HG03354 (cell line): ENCODE results near the gene SLC8A1.
A peak's percentile ranks its signal among the peaks of the same experiment; 100 is the strongest.

Experiments
- ATAC-seq: cut with Tn5 transposase; IDR thresholded peaks from one replicate; pipeline ENCODE4 v1.9.1; 2021; ENCODE audit warnings: mild to moderate bottlenecking; ENCODE audit not compliant: unreplicated experiment, poor library complexity, severe bottlenecking

The SLC8A1 gene

DNA sequence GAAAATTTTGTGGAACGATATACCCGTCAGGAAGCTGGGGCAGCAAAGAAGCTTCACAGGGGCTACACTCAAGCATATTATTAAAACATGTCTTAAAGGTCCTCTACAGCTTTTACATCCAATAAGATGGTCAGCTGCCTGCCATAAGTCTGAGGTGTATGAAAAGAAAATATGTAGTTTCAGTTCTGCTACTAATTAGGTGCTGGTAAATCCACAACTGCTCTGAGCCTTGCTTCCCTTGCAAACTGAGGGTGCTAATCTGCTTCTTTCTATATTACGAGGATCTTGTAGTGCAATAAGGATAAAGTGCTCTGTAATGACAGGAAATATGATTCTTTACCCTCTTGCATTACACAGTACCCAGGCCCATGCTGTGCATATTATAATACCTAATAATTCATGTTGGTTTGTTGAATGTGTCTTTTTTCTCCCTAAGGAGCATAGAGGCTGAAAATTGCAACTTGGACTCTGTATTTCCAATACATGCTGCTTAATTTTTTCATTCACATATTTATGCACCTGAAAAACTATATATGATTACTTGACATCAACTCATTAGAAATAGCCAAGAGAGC is 14.5 kb upstream of the SLC8A1 start:
- ATAC-seq: no peak

DNA sequence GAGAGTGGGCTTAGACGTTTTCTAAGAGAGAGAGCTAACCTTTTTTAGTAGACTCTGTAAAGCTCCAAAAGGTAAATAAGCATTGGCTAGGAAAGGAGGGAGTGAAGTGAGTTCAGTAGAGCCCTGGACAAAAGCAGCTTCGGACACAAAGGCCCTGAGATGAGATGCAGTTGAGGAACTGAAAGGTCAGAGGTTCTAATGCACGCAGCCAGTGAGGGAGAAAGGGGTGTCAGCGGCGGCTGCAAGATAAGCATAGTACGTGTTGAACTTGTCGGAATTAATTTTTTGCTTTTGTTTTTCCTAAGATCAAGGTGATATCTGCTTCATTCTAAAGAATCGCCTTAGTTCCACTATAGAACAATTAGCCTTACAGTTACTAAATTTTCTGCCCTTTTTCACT is 11.2 kb upstream of the SLC8A1 start:
- no peak for ATAC-seq

DNA sequence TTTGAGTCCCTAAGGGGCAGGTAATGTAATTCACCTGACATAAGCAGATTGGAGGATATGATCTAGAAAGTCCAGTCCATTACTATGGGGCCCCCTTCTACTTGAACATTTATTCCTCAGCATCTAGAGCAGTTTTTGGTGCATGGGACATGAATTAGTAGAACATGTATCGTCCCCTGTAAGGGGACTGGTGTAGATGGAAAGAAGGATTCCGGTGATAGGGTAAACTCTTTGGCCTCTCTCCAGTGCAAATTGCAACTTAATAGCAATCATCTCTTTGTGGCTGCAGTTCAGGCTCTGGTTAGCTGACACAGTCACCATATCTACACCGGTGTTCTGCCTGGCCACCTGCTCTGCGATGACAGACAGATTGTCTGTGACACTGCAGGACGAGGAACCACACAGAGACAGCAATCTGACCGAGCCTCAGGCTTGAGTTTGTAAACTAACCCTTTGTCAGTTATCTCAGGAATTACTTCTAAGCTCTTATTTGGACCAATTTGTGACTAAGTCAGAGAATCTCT is 6.4 kb upstream of the SLC8A1 start:
- no peak for ATAC-seq

DNA sequence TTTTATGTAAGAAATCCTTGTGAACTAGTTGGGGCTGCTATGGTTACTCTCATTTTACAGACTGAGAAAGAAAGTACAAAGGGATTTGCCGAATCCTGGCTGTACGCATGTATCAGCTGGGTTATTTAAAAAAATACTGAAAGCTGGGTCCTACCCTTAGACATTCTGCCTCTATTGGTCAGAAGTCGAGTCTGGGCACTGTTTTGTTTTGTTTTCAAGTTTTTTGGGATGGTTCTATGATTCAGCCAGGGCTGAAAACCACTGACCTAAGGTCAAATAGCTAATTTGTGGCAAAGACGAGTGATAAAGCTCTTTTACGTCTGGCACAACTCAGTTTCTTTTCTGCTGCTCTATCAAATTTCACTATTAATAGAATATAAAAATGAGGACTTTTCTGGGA is 5.9 kb upstream of the SLC8A1 start:
- ATAC-seq: no peak

DNA sequence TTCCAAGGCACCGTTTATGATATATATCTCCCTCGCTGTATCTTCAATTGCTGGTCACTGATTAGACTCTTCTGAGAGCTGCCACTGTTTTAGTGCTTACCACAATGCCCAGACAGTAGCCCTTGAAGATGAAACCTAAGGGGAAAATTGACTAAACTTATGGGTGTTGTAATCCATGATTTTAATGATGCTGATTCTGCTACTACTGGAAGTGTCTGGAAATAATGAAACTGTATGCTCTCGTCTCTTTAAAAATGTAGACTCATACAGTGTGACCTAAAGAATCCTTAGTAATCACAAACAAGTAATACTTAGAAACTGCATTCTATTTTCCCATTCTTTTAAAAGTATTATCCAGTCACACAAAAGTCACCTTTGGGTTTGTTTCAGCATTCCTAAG is 5.5 kb upstream of the SLC8A1 start:
- no peak for ATAC-seq

DNA sequence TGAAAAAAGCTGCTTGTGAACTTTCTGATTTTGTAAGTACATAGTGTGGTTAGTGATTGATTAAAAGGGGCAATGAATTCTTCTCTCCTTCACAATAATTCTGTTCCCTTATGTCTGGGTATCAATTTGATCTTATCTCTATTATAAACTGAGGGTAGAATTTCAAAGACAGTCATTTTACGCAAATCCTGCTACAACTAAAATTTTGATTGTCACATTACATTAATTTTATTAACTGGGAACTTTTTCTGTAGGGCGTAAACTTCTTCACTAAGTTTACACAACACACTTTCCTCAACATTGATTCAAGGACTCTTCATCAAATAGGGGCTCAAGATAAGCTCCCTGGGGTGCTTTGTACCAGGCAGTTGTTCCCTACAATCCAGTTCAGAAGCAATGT is 5.0 kb upstream of the SLC8A1 start:
- ATAC-seq: no peak

DNA sequence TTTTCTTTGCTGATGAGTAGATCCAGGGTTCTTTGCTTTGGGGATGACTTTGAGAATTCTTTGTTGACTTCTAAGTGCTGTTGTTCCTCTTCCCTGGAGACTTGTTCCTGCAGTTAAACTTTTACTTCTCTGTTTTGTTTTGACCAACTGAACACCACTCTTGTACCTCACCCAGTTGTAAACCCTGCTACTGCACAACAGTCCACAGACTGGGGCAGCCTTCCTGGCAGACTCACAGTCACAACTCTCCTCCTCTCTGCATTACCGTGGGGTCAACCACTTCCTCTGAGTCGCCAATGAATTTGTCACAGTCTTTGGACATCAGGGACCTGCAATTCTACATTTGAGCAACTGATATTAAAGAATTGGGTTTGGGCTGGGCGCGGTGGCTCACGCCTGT is 3.8 kb upstream of the SLC8A1 start:
- no peak for ATAC-seq

DNA sequence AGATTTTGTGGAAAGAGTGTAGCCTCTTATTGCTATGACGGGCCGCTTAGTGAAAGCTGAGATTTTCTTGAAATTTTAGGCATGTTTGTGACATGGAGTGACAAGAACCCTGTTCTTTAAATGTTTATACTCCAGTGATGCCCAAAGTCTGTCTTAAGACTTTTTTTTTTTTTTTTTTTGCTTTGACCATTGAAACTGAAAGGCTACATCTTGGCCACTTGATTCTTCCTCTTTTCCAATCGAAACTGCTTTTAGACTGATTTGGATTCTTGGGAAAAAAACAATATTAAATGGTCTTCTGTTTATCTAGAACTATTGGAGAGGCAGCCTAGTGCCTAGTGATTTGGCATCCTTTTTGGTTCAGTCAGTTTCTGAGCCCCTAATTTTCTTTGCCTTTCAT is 2.4 kb upstream of the SLC8A1 start:
- ATAC-seq: no peak

DNA sequence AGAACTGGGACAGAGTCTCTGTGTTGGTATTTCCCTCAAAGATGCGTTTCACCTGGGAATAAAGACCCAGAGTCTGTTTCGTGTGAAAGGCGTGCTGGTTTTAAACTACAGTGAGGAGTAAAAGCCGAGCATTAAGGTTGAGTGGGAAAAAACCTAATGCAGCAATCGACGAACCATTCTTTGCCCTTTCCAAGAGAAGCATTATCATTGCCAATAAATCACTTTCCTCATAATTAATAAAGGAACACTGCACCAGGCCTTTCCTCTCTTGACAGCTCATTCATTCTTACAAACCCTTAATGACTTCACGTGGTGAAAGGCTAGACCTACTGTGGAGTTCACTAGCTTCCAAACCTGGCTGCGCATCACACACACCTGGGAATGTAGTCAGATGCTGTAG is 896 bp upstream of the SLC8A1 start:
- ATAC-seq: no peak

DNA sequence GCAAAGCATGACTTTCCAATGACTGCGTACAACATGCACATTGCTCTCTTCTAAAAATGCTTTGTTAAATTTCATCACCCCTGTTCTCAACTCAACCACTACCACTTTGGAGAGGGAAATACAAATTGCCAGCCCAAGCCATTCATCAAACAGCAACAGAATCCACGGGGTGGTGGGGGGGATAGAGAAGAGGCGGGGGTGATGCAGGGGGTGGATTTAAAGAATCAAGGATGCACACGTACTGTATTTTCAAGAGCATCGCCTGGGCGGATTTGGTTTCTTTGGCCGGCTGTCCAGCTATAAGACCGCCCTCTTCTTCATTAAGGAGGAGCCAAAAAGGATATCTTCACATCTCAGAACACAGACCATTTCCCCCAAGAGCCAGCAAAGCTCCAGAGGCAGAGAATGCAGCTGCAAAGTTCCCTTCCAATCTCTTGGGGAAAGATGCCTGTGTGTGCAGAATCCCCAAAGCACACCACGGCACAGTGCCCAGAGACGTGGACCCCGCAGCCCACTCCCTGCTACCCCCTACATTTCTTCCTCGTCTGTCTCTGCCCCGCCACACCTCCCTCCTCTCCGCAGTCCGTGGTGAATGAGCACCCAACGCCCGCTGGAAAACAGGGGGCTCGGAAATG is 977 bp downstream of the SLC8A1 start:
- ATAC-seq: no peak

DNA sequence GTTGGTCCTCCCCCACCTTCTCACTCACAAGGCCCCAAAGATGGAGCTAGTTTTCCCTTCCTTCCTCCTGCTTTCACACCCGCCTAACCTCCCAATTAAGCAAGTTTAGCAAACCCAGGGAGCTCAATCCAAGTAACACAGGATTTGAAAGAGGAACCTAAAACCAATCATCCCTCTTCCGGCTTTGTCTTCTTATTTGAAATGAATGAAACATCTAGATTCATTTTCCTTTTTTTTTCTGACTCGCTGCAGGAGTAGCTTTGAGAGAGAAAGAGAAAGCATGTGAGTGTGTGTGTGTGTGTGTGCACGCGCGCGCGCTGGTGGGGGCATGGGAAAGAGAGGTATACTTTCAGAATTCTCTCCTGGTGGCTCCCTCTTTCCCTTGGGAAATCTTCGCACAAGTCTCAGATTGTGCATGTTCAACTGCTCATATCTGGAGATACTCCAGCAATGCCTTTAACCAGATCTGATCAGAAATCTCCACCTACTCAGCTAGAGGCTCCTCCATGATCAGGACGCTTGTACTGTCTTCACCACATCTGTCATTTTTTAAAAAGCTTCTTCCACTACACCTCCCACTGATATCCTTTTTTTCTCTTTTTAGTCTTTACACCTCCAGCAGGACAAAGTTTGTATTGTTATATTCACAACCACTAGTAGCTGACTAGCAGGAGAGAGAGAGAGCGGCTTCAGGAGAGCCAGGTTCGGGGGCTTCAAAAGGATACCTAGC is 1.7 kb downstream of the SLC8A1 start:
- ATAC-seq: no peak

DNA sequence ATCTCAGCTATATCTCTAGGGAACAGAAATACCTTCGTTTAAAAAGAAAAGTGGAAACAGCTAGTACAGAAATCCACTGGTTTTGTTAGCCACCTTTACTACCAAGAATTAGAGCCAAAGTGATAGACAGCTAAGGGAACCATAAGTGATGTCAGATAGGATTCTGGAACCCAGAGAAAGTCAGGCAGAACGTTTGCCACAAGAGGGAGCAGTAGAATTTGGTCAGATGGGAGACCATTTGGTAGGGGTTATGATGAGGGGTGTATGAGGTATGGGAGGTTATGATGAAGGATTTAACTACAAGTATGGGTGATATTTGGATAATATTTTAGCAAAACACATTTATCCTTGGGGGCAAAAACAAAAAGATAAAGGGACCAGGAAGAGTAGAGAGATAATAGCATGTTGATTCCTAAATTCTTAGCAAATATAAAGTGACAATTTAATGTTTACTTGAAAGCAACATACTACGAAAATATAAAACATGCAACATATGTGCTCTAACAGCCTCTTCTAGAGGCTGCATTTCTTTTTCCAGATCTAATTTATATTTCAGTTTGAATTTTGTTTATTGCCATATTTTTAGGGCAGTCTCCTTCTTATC is 3.3 kb downstream of the SLC8A1 start:
- peak; percentile 40 for ATAC-seq

DNA sequence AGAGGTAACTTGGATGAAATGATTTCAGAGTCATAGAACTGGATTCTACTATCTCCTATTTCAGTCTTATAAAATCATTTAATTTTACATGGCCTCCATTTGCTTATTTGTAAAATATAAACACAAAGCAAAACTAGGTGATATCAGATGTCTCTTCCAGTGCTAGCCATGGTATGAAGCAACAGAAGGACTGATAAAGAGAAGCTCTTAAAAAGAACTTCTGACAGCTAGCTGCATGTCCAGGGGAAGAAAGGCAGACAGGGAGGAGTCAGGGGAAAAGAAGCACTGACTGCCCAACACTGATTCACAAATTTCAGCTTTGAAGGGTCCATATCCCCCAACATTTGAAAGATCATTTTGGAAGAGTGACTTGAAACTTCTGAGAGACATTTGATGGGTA is 6.4 kb downstream of the SLC8A1 start:
- ATAC-seq: no peak

DNA sequence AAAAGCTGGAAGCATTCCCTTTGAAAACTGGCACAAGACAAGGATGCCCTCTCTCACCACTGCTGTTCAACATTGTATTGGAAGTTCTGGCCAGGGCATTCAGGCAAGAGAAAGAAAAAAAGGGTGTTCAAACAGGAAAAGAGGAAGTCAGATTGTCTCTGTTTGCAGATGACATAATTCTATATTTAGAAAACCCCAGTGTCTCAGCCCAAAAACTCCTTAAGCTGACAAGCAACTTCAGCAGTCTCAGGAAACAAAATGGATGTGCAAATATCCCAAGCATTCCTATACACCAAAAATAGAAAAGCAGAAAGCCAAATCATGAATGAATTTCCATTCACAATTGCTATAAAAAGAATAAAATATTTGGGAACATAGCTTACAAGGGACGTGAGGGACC is 11.1 kb downstream of the SLC8A1 start:
- no peak for ATAC-seq

DNA sequence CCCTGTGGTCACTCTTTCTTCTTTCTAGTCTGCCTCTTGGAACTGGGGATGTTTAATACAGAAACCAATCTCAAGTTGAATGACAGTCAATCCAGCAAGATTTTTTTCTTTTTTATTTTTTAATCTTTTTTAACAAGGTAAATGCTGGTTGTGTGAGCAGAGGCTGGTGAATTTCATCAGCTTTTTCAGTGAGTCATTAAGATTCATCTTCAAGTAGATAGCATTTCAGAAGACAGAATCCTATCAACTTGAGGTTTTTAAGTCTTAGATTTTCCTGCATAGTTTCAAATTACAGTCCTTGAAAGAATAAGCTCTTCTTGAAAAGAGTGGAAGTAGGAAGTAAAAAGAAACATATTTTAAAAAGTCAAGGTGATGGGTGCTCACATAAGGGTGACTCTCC is 12.4 kb downstream of the SLC8A1 start:
- ATAC-seq: no peak

DNA sequence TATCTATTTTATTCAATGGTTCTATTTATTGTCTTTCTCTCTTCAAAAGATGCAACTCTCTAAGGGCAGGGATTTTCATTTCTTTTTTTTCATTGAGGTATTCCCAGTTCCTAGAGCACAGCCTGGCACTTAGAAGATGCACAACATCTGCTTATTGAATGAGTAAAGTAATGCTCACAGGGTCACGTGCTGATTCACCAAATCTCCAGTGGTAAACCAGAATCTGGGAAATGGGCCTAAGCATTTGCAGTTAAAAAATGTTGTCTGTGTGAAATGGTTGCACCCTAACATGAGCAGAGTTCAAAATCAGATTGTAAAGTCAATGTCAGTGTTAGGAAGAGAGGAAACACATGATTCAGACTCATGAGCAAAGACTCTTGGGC is 15.8 kb downstream of the SLC8A1 start:
- ATAC-seq: no peak

DNA sequence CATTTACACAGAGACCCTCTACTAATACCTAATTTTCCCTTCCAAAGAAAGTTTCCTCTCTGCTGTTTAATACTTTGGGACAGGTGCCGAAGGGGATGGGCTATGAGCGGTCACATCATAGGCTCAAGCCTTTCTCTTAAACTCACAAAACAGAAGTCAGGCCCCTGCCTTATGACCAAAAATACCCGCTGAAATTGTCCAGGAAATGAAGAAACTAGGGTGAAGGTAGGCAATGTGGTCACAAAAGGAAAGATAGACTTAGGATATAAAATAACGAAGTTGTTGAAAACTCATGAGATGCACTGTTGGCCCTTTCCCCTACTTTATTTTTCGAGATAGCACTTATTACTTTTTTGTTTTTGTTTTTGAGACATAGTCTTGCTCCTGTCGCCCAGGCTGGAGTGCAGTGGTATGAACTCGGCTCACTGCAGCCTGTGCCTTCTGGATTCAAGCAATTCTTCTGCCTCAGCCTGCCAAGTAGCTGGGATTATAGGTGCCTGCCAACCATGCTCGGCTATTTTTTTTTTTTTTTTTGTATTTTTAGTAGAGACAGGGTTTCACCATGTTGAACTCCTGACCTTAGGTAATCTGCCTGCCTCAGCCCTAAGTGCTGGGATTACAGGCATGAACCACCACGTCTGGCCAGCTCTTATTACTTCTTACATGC is 16.3 kb downstream of the SLC8A1 start:
- no peak for ATAC-seq

DNA sequence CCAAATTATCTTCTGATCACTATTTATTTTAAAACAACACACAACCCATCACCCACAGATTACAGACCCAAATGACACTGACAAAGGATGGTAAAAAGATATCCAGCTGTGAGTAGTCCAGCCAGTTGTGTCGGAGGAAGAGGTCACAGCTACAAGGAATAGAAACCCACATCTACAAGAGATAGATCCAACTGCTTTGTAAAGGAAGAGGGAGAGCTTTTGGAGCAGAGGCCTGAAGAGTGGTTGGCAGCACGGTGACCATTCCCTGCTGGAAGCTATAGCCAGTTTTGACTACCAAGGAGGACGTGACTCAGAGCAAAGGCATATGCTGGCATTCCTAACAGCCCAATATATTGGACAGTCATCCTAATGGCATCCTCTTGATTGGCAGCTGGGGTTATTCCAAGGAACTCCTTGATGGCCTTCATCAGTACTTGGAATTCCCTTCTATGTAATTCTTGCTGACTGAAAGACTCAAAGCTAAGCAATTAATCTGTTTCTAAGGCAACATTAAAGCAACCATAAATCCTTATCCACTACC is 17.1 kb downstream of the SLC8A1 start:
- ATAC-seq: no peak

DNA sequence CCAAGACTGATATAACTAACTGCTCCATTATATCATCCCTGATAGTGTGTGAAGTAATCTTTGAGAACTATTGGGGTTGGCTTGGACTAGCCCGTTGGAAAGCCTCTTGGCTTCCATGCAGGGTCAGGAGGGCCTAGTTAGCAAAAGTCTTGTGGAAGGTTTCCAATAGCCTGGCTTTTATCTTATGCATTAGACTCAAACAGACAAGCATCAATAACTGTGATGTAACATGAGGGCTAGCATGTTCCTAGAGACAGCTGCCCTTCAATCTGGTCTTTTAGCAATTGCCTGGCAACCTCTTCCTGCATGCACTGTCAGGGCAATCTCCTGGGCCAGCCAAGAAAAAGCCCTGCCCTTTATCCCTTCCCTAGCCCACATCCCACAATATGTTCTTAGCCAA is 18.2 kb downstream of the SLC8A1 start:
- no peak for ATAC-seq

DNA sequence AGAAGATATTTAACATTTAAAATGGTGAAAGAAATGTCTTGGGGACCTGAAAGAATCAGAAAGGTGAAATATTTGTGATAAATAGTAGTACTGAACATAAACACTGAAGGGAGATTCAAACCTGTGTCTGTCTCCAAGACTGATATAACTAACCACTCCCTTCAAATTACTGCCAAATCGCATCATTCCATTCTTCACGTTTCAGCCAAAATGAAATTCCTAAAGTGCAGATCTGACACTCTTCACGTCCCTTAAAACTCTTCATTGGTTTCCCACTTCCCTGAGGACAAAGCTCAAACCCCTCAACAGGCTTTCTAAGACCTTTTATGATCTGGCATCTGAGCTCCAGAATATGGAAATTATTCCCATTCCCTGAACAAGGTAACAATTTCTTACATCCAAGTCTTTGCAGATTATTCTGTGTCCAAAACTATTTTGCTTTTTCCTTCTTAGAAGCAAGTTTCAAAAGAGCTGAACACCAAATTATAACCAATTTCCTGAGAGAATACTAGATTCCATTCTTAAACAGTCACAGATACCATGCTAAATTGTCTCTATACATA is 18.9 kb downstream of the SLC8A1 start:
- no peak for ATAC-seq
